ENCODE data around the gene FBXO31. TPM values are rescaled to one million over a fixed set of nuclear protein-coding genes. Genes with fewer than 3 reads are reported as not detected.
"Not testable (repeated sequence)": the region's sequence is repeated elsewhere in the genome, so short reads cannot be mapped to it uniquely, and the experiment has no call there.

FBXO31 gene
- total and polyA plus RNA-seq, 9 of the 15 experiments (the other 6 are each of a cell fraction or from before 2014, with no cell fraction given): 0.18 to 33.3 (median 10.9) TPM

- H4K20me1 ChIP-seq (replicated peaks; ENCODE audit: control insufficient read depth, insufficient read depth, low read length); H3K4me3 ChIP-seq; CTCF ChIA-PET (ENCODE audit: low intra/inter-chr PET ratio); H3K27ac ChIP-seq (ENCODE audit: extremely low read depth, low read depth, low read length); ATAC-seq; H3K9me1 ChIP-seq (ENCODE audit: control insufficient read depth, insufficient read depth, low read length); H3K27me3 ChIP-seq (ENCODE audit: control insufficient read depth in 2 of 2, insufficient read depth in 2 of 2, low read length in 2 of 2); H3K9ac ChIP-seq (ENCODE audit: insufficient read depth in 1 of 2, low read depth in 2 of 2, low read length in 2 of 2); intact Hi-C loops (cut with micrococcal nuclease); in situ Hi-C loops (cut with MboI); H3K4me2 ChIP-seq (ENCODE audit: insufficient read depth, low read length); BruUV-seq (replicated peaks); FAIRE-seq; H3K9me3 ChIP-seq (replicated peaks; ENCODE audit: control insufficient read depth, insufficient read depth, low read depth, low read length); H2AFZ ChIP-seq (ENCODE audit: low read depth, low read length); TF ChIP-seq NR2C2 (CRISPR knock-in tag; IDR thresholded peaks at IDR 0.05): not testable (repeated sequence)
- Histone ChIP-seq H3K79me2 (ENCODE audit: control insufficient read depth, insufficient read depth, low read length) (peaks cover 87% of the 10 kb centered on the region), H3K36me3 (ENCODE audit: control insufficient read depth, insufficient read depth, low read length) (peaks cover 28% of the 10 kb centered on the region; the same call in 2 of the 3 replicates), H3K4me1 (replicated peaks in 1 of 2; ENCODE audit: control insufficient read depth in 2 of 2, insufficient read depth in 2 of 2, low read length in 2 of 2) (peaks cover 36 to 37% of the 10 kb centered on the region in 2 experiments)
- peak in 1 of 4 experiments; percentile 4 for DNase-seq (ENCODE audit: extremely low read depth in 1 of 4, low spot score in 3 of 4)
- TF ChIP-seq FOXK2 (conservative IDR thresholded peaks at IDR 0.05 in 1 of 2, IDR thresholded peaks at IDR 0.05 in 1 of 2; ENCODE audit: low read depth in 2 of 2) (peak in 1 of 2 experiments; percentile 47; a peak in 1 of 4 replicates), BHLHE40 (IDR thresholded peaks at IDR 0.05; ENCODE audit: low read length) (0 out of 2 replicates have a peak, but pooled peaks have one; percentile 25), FOXA3 (CRISPR knock-in tag; conservative IDR thresholded peaks at IDR 0.05 in 1 of 2, IDR thresholded peaks at IDR 0.05 in 1 of 2) (peak in 1 of 2 experiments; percentile 81; a peak in 2 of 4 replicates), NR2C2 (tag; IDR thresholded peaks at IDR 0.05) (peak; percentile 54; the same call in 1 of the 2 replicates), NR2C1 (IDR thresholded peaks at IDR 0.05) (peak; percentile 86), NR2C1 (tag; IDR thresholded peaks at IDR 0.05) (peak; percentile 78)
- POLR2A ChIA-PET: interaction anchor here (1.3 to 6.1 kb wide), 2 partner anchors 11 to 15 kb away, joined by 3 to 43 read pairs; partner anchors contain the start of gene MAP1LC3B
- WGBS (ENCODE audit: insufficient coverage, low coverage, missing lambda C conversion rate): 81% methylated on average over 3 of the region's 3 CpGs
Observed at GRCh38 chr16:87379312-87379752, 4.2 kb downstream of the FBXO31 start.

Data from K562 (cell line).